Gastroesophageal sphincter (tissue), 4 donors: ENCODE results near the gene CHRNB2. TPM values are rescaled to one million over a fixed set of nuclear protein-coding genes. Genes with fewer than 3 reads are reported as not detected.

ENCODE experiments used
- ATAC-seq: fragments of 150-250 bp; one replicate; pipeline ENCODE4 v1.9.1; 2016; ENCODE audit warnings: mild to moderate bottlenecking, moderate library complexity
- H3K27ac ChIP-seq, 4 donors: fragments of 200-600 bp; sonication (generic) in 3 of 4; 1 replicate in 3 of 4; 2 replicates in 1 of 4; pipeline ENCODE4 v1.5.1; 2016 to 2019
- H3K27me3 ChIP-seq: fragments of 200-600 bp; sonication (generic); one replicate; pipeline ENCODE4 v1.5.1; 2019
- H3K36me3 ChIP-seq, 2 donors: fragments of 200-600 bp; sonication (generic); one replicate each; pipeline ENCODE4 v1.5.1; 2019; ENCODE audit warnings: control low read depth in 1 of 2
- H3K4me1 ChIP-seq, 3 donors: fragments of 200-600 bp; sonication (generic); 1 replicate in 2 of 3; 2 replicates in 1 of 3; pipeline ENCODE4 v1.5.1; 2016 to 2019; ENCODE audit warnings: control low read depth in 2 of 3
- H3K4me3 ChIP-seq, 2 donors: fragments of 200-600 bp; sonication (generic); one replicate each; pipeline ENCODE4 v1.5.1; 2019; ENCODE audit warnings: mild to moderate bottlenecking in 1 of 2, moderate library complexity in 1 of 2
- H3K9me3 ChIP-seq, 3 donors: fragments of 200-600 bp; sonication (generic); one replicate each; pipeline ENCODE4 v1.5.1; 2017 to 2019; ENCODE audit warnings: control low read depth in 2 of 3
- EP300 ChIP-seq: sonication (generic); formaldehyde crosslinking; IDR thresholded peaks from one replicate; pipeline ENCODE4 v1.6.1; 2017; ENCODE audit warnings: antibody characterized with exemption, mild to moderate bottlenecking
- POLR2A ChIP-seq, 2 donors: fragments of 450-650 bp; IDR thresholded peaks; one replicate each; pipeline ENCODE4 v1.6.1; 2017; ENCODE audit warnings: antibody characterized with exemption in 2 of 2, mild to moderate bottlenecking in 2 of 2, moderate library complexity in 1 of 2
- POLR2AphosphoS5 ChIP-seq: sonication (generic); formaldehyde crosslinking; IDR thresholded peaks from one replicate; pipeline ENCODE4 v1.6.1; 2017; ENCODE audit warnings: antibody characterized with exemption
- WGBS, 2 donors: methylation state at CpG; one replicate each; pipeline ENCODE4 v1.1.5; 2018; ENCODE audit warnings: low coverage in 1 of 2; 5-methylcytosine and 5-hydroxymethylcytosine counted together
- total RNA-seq, 4 donors: library from RNA; depleted of rRNA; stranded (reverse); fragments of >200 nt; gene quantifications; one replicate each; pipeline ENCODE4 v1.1.0, GENCODE V29; 2016
- TF ChIP-seq, protein P1 (sequence below), 4 experiments: fragments of 200-600 bp in 2 of 4; fragments of 450-650 bp in 2 of 4; sonication (generic) in 1 of 4; IDR thresholded peaks; one replicate each; pipeline ENCODE4 v1.5.1; 2017 to 2019; ENCODE audit warnings: antibody characterized with exemption in 4 of 4, mild to moderate bottlenecking in 2 of 4, moderate library complexity in 2 of 4

The CHRNB2 gene
- total RNA-seq, 4 donors from 2014 or later, result 0.08 to 0.45 (median 0.13) TPM; not detected in 1

DNA sequence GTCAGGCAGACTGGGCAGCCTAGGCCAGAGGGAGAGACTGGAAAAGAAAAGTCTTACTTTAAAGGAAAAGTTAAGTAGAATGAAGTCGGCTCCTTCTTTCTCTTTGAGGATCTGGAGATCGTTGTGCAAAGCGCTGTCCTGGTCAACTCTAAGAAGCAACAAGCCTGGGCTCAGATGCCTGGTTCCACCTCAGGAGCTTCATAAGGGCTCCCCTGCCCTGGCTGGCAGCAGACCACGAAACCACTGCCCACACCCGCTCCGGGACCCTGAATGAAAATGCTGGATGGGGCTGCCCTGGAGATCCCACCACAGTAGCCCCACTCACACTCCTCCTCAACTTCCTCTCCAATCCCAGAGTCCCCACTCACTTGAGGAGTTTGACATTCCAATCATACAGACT is 15.5 kb upstream of the CHRNB2 start:
- 93 to 96% methylated on average over 3 to 4 of the region's 6 CpGs for WGBS, 2 donors
- Histone ChIP-seq H3K9me3 (no peaks in the 10 kb centered on the region), H3K4me3 (no peak overlapping the region), H3K4me1 (peaks cover 0 to 54% (median 18%) of the 10 kb centered on the region in 3 donors), H3K27ac (peak overlapping the region in 1 of 4 donors; percentile 6), H3K36me3 (peaks cover 0 to 75% of the 10 kb centered on the region in 2 donors), H3K27me3 (no peaks in the 10 kb centered on the region)
- ATAC-seq, result no peak
- TF ChIP-seq, protein P1, sequence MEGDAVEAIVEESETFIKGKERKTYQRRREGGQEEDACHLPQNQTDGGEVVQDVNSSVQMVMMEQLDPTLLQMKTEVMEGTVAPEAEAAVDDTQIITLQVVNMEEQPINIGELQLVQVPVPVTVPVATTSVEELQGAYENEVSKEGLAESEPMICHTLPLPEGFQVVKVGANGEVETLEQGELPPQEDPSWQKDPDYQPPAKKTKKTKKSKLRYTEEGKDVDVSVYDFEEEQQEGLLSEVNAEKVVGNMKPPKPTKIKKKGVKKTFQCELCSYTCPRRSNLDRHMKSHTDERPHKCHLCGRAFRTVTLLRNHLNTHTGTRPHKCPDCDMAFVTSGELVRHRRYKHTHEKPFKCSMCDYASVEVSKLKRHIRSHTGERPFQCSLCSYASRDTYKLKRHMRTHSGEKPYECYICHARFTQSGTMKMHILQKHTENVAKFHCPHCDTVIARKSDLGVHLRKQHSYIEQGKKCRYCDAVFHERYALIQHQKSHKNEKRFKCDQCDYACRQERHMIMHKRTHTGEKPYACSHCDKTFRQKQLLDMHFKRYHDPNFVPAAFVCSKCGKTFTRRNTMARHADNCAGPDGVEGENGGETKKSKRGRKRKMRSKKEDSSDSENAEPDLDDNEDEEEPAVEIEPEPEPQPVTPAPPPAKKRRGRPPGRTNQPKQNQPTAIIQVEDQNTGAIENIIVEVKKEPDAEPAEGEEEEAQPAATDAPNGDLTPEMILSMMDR (IDR thresholded peaks at IDR 0.05), result no peak
- TF ChIP-seq POLR2AphosphoS5 (no peak), EP300 (no peak), POLR2A (IDR thresholded peaks at IDR 0.05) (no peak)

- Histone ChIP-seq H3K27me3 (no peaks in the 10 kb centered on the region), H3K4me3 (no peak overlapping the region), H3K27ac (peak overlapping the region in 3 of 4 donors; percentile 33 to 58 (median 44)), H3K36me3 (peaks cover 0 to 75% of the 10 kb centered on the region in 2 donors), H3K4me1 (peaks cover 0 to 64% (median 18%) of the 10 kb centered on the region in 3 donors), H3K9me3 (no peaks in the 10 kb centered on the region)
- TF ChIP-seq, protein P1 (IDR thresholded peaks at IDR 0.05), result no peak
- TF ChIP-seq EP300, result no peak
- peak; percentile 23 for TF ChIP-seq POLR2AphosphoS5
- TF ChIP-seq POLR2A (IDR thresholded peaks at IDR 0.05), result no peak
- WGBS, 2 donors, result 29 to 50% methylated on average over 2 to 11 of the region's 12 CpGs
- ATAC-seq, result no peak
Observed at GRCh38 chr1:154553056-154554030, 14.2 kb upstream of the CHRNB2 start.

- Histone ChIP-seq H3K9me3 (no peaks in the 10 kb centered on the region), H3K4me3 (peak overlapping the region in 1 of 2 donors; percentile 93), H3K36me3 (peaks cover 0 to 46% of the 10 kb centered on the region in 2 donors), H3K27ac (peak overlapping the region in 3 of 4 donors; percentile 89 to 92 (median 89)), H3K27me3 (no peaks in the 10 kb centered on the region), H3K4me1 (peaks cover 0 to 67% (median 18%) of the 10 kb centered on the region in 3 donors)
- 0% methylated on average over 2 of the region's 4 CpGs; no CpG with 5 or more reads in 1 of the 2 donors for WGBS, 2 donors
- TF ChIP-seq, protein P1 (IDR thresholded peaks at IDR 0.05), result no peak
- TF ChIP-seq POLR2AphosphoS5, result no peak
- TF ChIP-seq EP300, result no peak
- TF ChIP-seq POLR2A (IDR thresholded peaks at IDR 0.05), result no peak
- ATAC-seq, result no peak
Observed at GRCh38 chr1:154556422-154556821, 11.2 kb upstream of the CHRNB2 start.

- Histone ChIP-seq H3K4me1 (peaks cover 0 to 65% (median 18%) of the 10 kb centered on the region in 3 donors), H3K36me3 (peaks cover 0 to 36% of the 10 kb centered on the region in 2 donors), H3K27me3 (no peaks in the 10 kb centered on the region), H3K27ac (peak overlapping the region in 3 of 4 donors; percentile 89 to 92 (median 89)), H3K9me3 (no peaks in the 10 kb centered on the region), H3K4me3 (peak overlapping the region; percentile 90 to 93)
- ATAC-seq, result no peak
- WGBS, 2 donors, result 9 to 23% methylated on average over 5 to 7 of the region's 7 CpGs
- TF ChIP-seq, protein P1 (IDR thresholded peaks at IDR 0.05), result no peak
- TF ChIP-seq POLR2A (IDR thresholded peaks at IDR 0.05) (no peak), EP300 (no peak), POLR2AphosphoS5 (no peak)
Observed at GRCh38 chr1:154557248-154557938, 10.2 kb upstream of the CHRNB2 start.
